Activated T-cell treated with anti-CD3 and anti-CD28 coated beads for 1 hour (primary cell): ENCODE results near the gene ZER1.
"Not testable (repeated sequence)": the region's sequence is repeated elsewhere in the genome, so short reads cannot be mapped to it uniquely, and the experiment has no call there.

ENCODE experiments used
- DNase-seq: peaks from one replicate; pipeline ENCODE4 v3.0.0-alpha.2; 2020; ENCODE audit warnings: low read depth

ZER1 gene

GRCh38 chr9:128715436-128715750 is 56.3 kb downstream of the ZER1 start:
- DNase-seq = no peak

- DNase-seq = no peak
Observed at GRCh38 chr9:128714586-128715435, 56.9 kb downstream of the ZER1 start.

- DNase-seq = no peak
Observed at GRCh38 chr9:128713941-128714573, 57.7 kb downstream of the ZER1 start.

- DNase-seq = no peak
Observed at GRCh38 chr9:128713411-128713780, 58.3 kb downstream of the ZER1 start.

- no peak for DNase-seq
Observed at GRCh38 chr9:128712451-128713410, 59.0 kb downstream of the ZER1 start.

GRCh38 chr9:128707446-128707845 is 64.3 kb downstream of the ZER1 start:
- DNase-seq = no peak

- DNase-seq = no peak
Observed at GRCh38 chr9:128706671-128707381, 64.9 kb downstream of the ZER1 start.

- DNase-seq = no peak
Observed at GRCh38 chr9:128706045-128706444, 65.7 kb downstream of the ZER1 start.

GRCh38 chr9:128705051-128705965 is 66.4 kb downstream of the ZER1 start:
- DNase-seq = no peak

GRCh38 chr9:128704356-128704670 is 67.4 kb downstream of the ZER1 start:
- no peak for DNase-seq

GRCh38 chr9:128703616-128704355 is 67.9 kb downstream of the ZER1 start:
- DNase-seq = no peak

GRCh38 chr9:128702949-128703615 is 68.6 kb downstream of the ZER1 start:
- no peak for DNase-seq

GRCh38 chr9:128702445-128702948 is 69.2 kb downstream of the ZER1 start, which contains the start of gene PKN3:
Gene PKN3, plus strand, starts transcription at chr9:128702503. Its CDS starts 413 bp downstream, at chr9:128702916.
- peak; percentile 84 for DNase-seq

GRCh38 chr9:128701227-128701854 is 70.4 kb downstream of the ZER1 start:
- DNase-seq = no peak

GRCh38 chr9:128699096-128699795 is 72.5 kb downstream of the ZER1 start:
- not testable (repeated sequence) for DNase-seq

GRCh38 chr9:128696923-128697707 is 74.6 kb downstream of the ZER1 start:
- no peak for DNase-seq

GRCh38 chr9:128694344-128694743 is 77.4 kb downstream of the ZER1 start:
- no peak for DNase-seq
